ENCODE results near the gene TSPAN3. TPM values are rescaled to one million over a fixed set of nuclear protein-coding genes. Genes with fewer than 3 reads are reported as not detected.

TSPAN3 gene
- polyA plus RNA-seq, 1 donor (not counting 4 experiments of a cell fraction or from before 2014, with no cell fraction given), result 181 TPM

DNA sequence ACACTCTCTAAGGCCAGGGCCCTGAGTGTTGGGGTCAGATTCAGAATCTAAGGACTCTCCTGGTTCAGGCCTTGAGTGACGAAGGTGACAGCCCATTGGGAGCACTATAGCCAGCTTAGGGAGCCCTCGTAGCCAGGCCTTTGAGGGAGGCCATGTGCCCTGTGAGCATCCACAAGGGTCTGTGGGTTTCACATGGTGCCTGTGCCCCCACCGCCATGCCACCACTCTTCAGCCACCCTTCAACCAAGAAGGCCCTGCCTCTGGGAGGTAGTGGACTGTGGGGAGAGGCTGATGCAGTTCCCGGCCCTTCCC, 37.5 kb downstream of the TSPAN3 start:
- Histone ChIP-seq H3K36me3 (ENCODE audit: control insufficient read depth in 2 of 2, extremely low read depth in 1 of 2, insufficient read depth in 2 of 2, low read length in 2 of 2) (peaks cover 4 to 6% of the 10 kb centered on the region in 2 experiments), H3K9me1 (ENCODE audit: control insufficient read depth, extremely low read depth, insufficient read depth, low read length) (no peaks in the 10 kb centered on the region), H3K27ac (ENCODE audit: control insufficient read depth, insufficient read depth, low read length) (no peak overlapping the region), H3K4me2 (ENCODE audit: control insufficient read depth, extremely low read depth, insufficient read depth, low read depth, low read length) (no peak overlapping the region), H3K79me2 (ENCODE audit: control insufficient read depth, insufficient read depth, low read length) (no peaks in the 10 kb centered on the region), H3K9me3 (ENCODE audit: control insufficient read depth, low read depth, low read length) (no peaks in the 10 kb centered on the region), H3K4me1 (ENCODE audit: control insufficient read depth, extremely low read depth, insufficient read depth, low read length) (peaks cover 7% of the 10 kb centered on the region), H3K27me3 (ENCODE audit: control insufficient read depth, extremely low read depth, insufficient read depth, low read length) (no peaks in the 10 kb centered on the region), H3K9ac (ENCODE audit: control insufficient read depth, extremely low read depth, insufficient read depth, low read length) (no peak overlapping the region), H4K20me1 (ENCODE audit: control insufficient read depth, extremely low read depth, insufficient read depth, low read length) (no peaks in the 10 kb centered on the region), H2AFZ (ENCODE audit: control insufficient read depth, low read length) (no peak overlapping the region), H3K4me3 (ENCODE audit: control insufficient read depth in 2 of 3, extremely low read depth in 1 of 3, insufficient read depth in 2 of 3, low read depth in 1 of 3, low read length in 3 of 3) (no peak overlapping the region)
- no peak for DNase-seq (ENCODE audit: low read depth, low spot score)
- no peak for FAIRE-seq
- TF ChIP-seq, protein P1, sequence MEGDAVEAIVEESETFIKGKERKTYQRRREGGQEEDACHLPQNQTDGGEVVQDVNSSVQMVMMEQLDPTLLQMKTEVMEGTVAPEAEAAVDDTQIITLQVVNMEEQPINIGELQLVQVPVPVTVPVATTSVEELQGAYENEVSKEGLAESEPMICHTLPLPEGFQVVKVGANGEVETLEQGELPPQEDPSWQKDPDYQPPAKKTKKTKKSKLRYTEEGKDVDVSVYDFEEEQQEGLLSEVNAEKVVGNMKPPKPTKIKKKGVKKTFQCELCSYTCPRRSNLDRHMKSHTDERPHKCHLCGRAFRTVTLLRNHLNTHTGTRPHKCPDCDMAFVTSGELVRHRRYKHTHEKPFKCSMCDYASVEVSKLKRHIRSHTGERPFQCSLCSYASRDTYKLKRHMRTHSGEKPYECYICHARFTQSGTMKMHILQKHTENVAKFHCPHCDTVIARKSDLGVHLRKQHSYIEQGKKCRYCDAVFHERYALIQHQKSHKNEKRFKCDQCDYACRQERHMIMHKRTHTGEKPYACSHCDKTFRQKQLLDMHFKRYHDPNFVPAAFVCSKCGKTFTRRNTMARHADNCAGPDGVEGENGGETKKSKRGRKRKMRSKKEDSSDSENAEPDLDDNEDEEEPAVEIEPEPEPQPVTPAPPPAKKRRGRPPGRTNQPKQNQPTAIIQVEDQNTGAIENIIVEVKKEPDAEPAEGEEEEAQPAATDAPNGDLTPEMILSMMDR (optimal IDR thresholded peaks at IDR 0.05 in 1 of 3, IDR thresholded peaks at IDR 0.05 in 1 of 3, conservative IDR thresholded peaks at IDR 0.05 in 1 of 3; ENCODE audit: extremely low read depth in 1 of 3, insufficient read depth in 2 of 3, low read length in 3 of 3), result no peak
- TF ChIP-seq EZH2 (IDR thresholded peaks at IDR 0.05; ENCODE audit: low read length), result no peak
- dilution Hi-C loops (cut with MboI; ENCODE audit: extremely low pct_ligation_motif_present, low sequenced_read_pairs), result no loop called here

DNA sequence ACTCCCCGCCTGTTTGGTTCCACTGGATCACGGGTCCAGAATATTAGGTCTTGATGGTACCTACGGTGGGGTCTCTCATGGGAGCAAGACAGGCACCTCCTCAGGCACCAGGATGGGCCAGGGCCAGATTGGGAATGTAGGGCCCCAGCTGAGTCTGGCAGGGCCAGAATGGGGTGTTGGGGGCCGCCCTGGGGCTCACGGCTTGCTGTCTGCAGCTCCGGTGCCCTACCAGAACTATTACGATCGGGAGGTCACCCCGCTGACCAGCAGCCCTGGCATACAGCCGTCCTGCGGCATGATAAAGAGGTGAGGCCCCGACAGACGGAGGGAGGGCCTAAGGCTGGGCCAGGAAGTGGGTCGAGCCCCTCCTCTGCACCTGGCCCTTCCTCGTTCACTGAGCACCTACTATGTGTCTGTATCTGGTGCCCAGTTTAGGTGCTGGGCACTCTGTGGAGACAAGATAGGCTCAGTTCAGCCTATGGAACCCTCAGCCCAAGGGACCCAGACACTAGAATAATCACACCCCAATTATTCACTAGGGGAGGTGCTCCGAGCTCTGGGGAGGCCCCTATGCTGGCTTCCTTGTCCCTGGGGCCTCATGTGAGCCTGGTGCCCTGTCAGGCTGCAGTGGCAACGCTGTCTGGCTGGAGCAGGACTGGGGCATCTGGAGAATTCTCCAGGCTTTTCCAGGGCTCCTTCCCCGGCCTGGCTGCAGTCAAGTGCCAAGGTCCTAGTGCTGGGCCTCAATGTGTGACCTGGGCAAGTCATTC, 38.1 kb downstream of the TSPAN3 start:
- TF ChIP-seq EZH2 (IDR thresholded peaks at IDR 0.05; ENCODE audit: low read length), result no peak
- TF ChIP-seq, protein P1 (optimal IDR thresholded peaks at IDR 0.05 in 1 of 3, IDR thresholded peaks at IDR 0.05 in 1 of 3, conservative IDR thresholded peaks at IDR 0.05 in 1 of 3; ENCODE audit: extremely low read depth in 1 of 3, insufficient read depth in 2 of 3, low read length in 3 of 3), result no peak
- dilution Hi-C loops (cut with MboI; ENCODE audit: extremely low pct_ligation_motif_present, low sequenced_read_pairs), result no loop called here
- FAIRE-seq, result no peak

More for the DNA sequence above, 38.1 kb downstream of the TSPAN3 start:
- H3K36me3 ChIP-seq (ENCODE audit: control insufficient read depth in 2 of 2, extremely low read depth in 1 of 2, insufficient read depth in 2 of 2, low read length in 2 of 2), result peaks cover 4 to 6% of the 10 kb centered on the region in 2 experiments
- no peak overlapping the region for H3K9ac ChIP-seq (ENCODE audit: control insufficient read depth, extremely low read depth, insufficient read depth, low read length)
- H3K27me3 ChIP-seq (ENCODE audit: control insufficient read depth, extremely low read depth, insufficient read depth, low read length), result no peaks in the 10 kb centered on the region
- H2AFZ ChIP-seq (ENCODE audit: control insufficient read depth, low read length), result no peak overlapping the region
- H4K20me1 ChIP-seq (ENCODE audit: control insufficient read depth, extremely low read depth, insufficient read depth, low read length), result no peaks in the 10 kb centered on the region
- no peak for DNase-seq (ENCODE audit: low read depth, low spot score)
- H3K27ac ChIP-seq (ENCODE audit: control insufficient read depth, insufficient read depth, low read length), result no peak overlapping the region
- H3K79me2 ChIP-seq (ENCODE audit: control insufficient read depth, insufficient read depth, low read length), result no peaks in the 10 kb centered on the region
- no peak overlapping the region for H3K4me3 ChIP-seq (ENCODE audit: control insufficient read depth in 2 of 3, extremely low read depth in 1 of 3, insufficient read depth in 2 of 3, low read depth in 1 of 3, low read length in 3 of 3)
- peaks cover 7% of the 10 kb centered on the region for H3K4me1 ChIP-seq (ENCODE audit: control insufficient read depth, extremely low read depth, insufficient read depth, low read length)
- H3K9me3 ChIP-seq (ENCODE audit: control insufficient read depth, low read depth, low read length), result no peaks in the 10 kb centered on the region
- H3K9me1 ChIP-seq (ENCODE audit: control insufficient read depth, extremely low read depth, insufficient read depth, low read length), result no peaks in the 10 kb centered on the region
- no peak overlapping the region for H3K4me2 ChIP-seq (ENCODE audit: control insufficient read depth, extremely low read depth, insufficient read depth, low read depth, low read length)

Measured in keratinocyte (primary cell).